Fibroblast of mammary gland (primary cell): ENCODE data around the gene TSPAN32.

Experiments
- DNase-seq: peaks from one replicate; pipeline ENCODE4 v3.0.0-alpha.2; 2010; ENCODE audit warnings: low read depth
- H3K4me3 ChIP-seq: 2 replicates; pipeline ENCODE4 v1.5.1; 2011; ENCODE audit warnings: low read depth, mild to moderate bottlenecking, low read length, moderate library complexity; ENCODE audit not compliant: control insufficient read depth
- CTCF ChIP-seq: conservative IDR thresholded peaks from 2 replicates; pipeline ENCODE4 v1.5.1; 2011; ENCODE audit warnings: low read depth, low read length, inconsistent platforms; ENCODE audit not compliant: control insufficient read depth, insufficient read depth

Gene TSPAN32

GRCh38 chr11:2325123-2325522, 23.3 kb downstream of the TSPAN32 start:
- no peak for TF ChIP-seq CTCF
- no peak for DNase-seq
- H3K4me3 ChIP-seq = no peak overlapping the region

- peak; percentile 39 for DNase-seq
- no peak overlapping the region for H3K4me3 ChIP-seq
- no peak for TF ChIP-seq CTCF
Observed at GRCh38 chr11:2325719-2326118, 23.9 kb downstream of the TSPAN32 start.

GRCh38 chr11:2327032-2327431, 25.2 kb downstream of the TSPAN32 start:
- TF ChIP-seq CTCF = no peak
- no peak overlapping the region for H3K4me3 ChIP-seq
- DNase-seq = no peak

- no peak for DNase-seq
- H3K4me3 ChIP-seq = no peak overlapping the region
- TF ChIP-seq CTCF = no peak
Observed at GRCh38 chr11:2328021-2328420, 26.2 kb downstream of the TSPAN32 start.

- no peak for DNase-seq
- no peak overlapping the region for H3K4me3 ChIP-seq
- TF ChIP-seq CTCF = no peak
Observed at GRCh38 chr11:2328656-2329354, 27.0 kb downstream of the TSPAN32 start.

GRCh38 chr11:2329551-2329950, 27.7 kb downstream of the TSPAN32 start:
- TF ChIP-seq CTCF = no peak
- DNase-seq = no peak
- H3K4me3 ChIP-seq = no peak overlapping the region

GRCh38 chr11:2330696-2331095, 28.9 kb downstream of the TSPAN32 start:
- TF ChIP-seq CTCF = no peak
- no peak overlapping the region for H3K4me3 ChIP-seq
- DNase-seq = no peak
